ENCODE measurements around the gene ATG7.
"Not testable (repeated sequence)": the region's sequence is repeated elsewhere in the genome, so short reads cannot be mapped to it uniquely, and the experiment has no call there.

ATG7 gene

GRCh38 chr3:11510001-11510340 lies 237.8 kb downstream of the ATG7 start:
- DNase-seq (ENCODE audit: low read depth in 2 of 2) = no peak

- DNase-seq (ENCODE audit: low read depth in 2 of 2) = no peak
Observed at GRCh38 chr3:11510356-11510755, 238.2 kb downstream of the ATG7 start.

- not testable (repeated sequence) for DNase-seq (ENCODE audit: low read depth in 2 of 2)
Observed at GRCh38 chr3:11511606-11512005, 239.4 kb downstream of the ATG7 start.

- not testable (repeated sequence) for DNase-seq (ENCODE audit: low read depth in 2 of 2)
Observed at GRCh38 chr3:11513125-11513816, 241.1 kb downstream of the ATG7 start.

- no peak for DNase-seq (ENCODE audit: low read depth in 2 of 2)
Observed at GRCh38 chr3:11513817-11514135, 241.6 kb downstream of the ATG7 start.

- no peak for DNase-seq (ENCODE audit: low read depth in 2 of 2)
Observed at GRCh38 chr3:11514191-11514821, 242.1 kb downstream of the ATG7 start.

GRCh38 chr3:11517601-11518000 lies 245.4 kb downstream of the ATG7 start:
- no peak for DNase-seq (ENCODE audit: low read depth in 2 of 2)

GRCh38 chr3:11521167-11521566 lies 249.0 kb downstream of the ATG7 start:
- no peak for DNase-seq (ENCODE audit: low read depth in 2 of 2)

GRCh38 chr3:11522398-11522715 lies 250.2 kb downstream of the ATG7 start:
- DNase-seq (ENCODE audit: low read depth in 2 of 2) = no peak

GRCh38 chr3:11522953-11523571 lies 250.9 kb downstream of the ATG7 start:
- no peak for DNase-seq (ENCODE audit: low read depth in 2 of 2)

GRCh38 chr3:11523572-11524101 lies 251.4 kb downstream of the ATG7 start:
- DNase-seq (ENCODE audit: low read depth in 2 of 2) = no peak

- DNase-seq (ENCODE audit: low read depth in 2 of 2) = not testable (repeated sequence)
Observed at GRCh38 chr3:11526121-11526520, 253.9 kb downstream of the ATG7 start.

- DNase-seq (ENCODE audit: low read depth in 2 of 2) = no peak
Observed at GRCh38 chr3:11529281-11529680, 257.1 kb downstream of the ATG7 start.

- DNase-seq (ENCODE audit: low read depth in 2 of 2) = no peak
Observed at GRCh38 chr3:11530153-11530721, 258.0 kb downstream of the ATG7 start.

GRCh38 chr3:11532931-11533391 lies 260.8 kb downstream of the ATG7 start:
- no peak for DNase-seq (ENCODE audit: low read depth in 2 of 2)

GRCh38 chr3:11534011-11534792 lies 262.0 kb downstream of the ATG7 start:
- no peak for DNase-seq (ENCODE audit: low read depth in 2 of 2)

GRCh38 chr3:11534793-11535101 lies 262.6 kb downstream of the ATG7 start:
- no peak for DNase-seq (ENCODE audit: low read depth in 2 of 2)

GRCh38 chr3:11535243-11535960 lies 263.2 kb downstream of the ATG7 start:
- DNase-seq (ENCODE audit: low read depth in 2 of 2) = no peak

GRCh38 chr3:11536132-11536935 lies 264.1 kb downstream of the ATG7 start:
- DNase-seq (ENCODE audit: low read depth in 2 of 2) = no peak

- no peak for DNase-seq (ENCODE audit: low read depth in 2 of 2)
Observed at GRCh38 chr3:11536936-11537612, 264.9 kb downstream of the ATG7 start.

All from stimulated activated CD8-positive, alpha-beta memory T cell treated with anti-CD3 and anti-CD28 coated beads, Interleukin-15, amount 100 ng/mL, for 4 hours (primary cell).